HEK293T (cell line): ENCODE measurements around the gene SH3RF3.

Experiments
- CTCF ChIA-PET: fragments of 350-600 bp; formaldehyde crosslinking; extraction: SDS; loops from one replicate; lab custom pipeline; 2021; ENCODE audit warnings: antibody characterized with exemption, inconsistent platforms; lab: Yijun Ruan, JAX
- POLR2A ChIA-PET: fragments of 350-600 bp; formaldehyde crosslinking; extraction: SDS; loops from one replicate; lab custom pipeline; 2020; ENCODE audit warnings: antibody characterized with exemption, inconsistent platforms; lab: Yijun Ruan, JAX
- DNase-seq: peaks from one replicate; pipeline ENCODE4 v3.0.0; 2012; ENCODE audit warnings: mixed read lengths; ENCODE audit errors: extremely low spot score
- ARNT ChIP-seq: fragments of 450-650 bp; IDR thresholded peaks from 2 replicates; pipeline ENCODE4 v1.6.1; 2017; ENCODE audit warnings: mild to moderate bottlenecking
- BHLHE40 ChIP-seq: fragments of 450-650 bp; IDR thresholded peaks from 2 replicates; pipeline ENCODE4 v1.6.1; 2016; ENCODE audit warnings: mild to moderate bottlenecking, moderate library complexity, borderline replicate concordance
- CTBP1 ChIP-seq: fragments of 450-650 bp; IDR thresholded peaks from 2 replicates; pipeline ENCODE4 v1.6.1; 2016; ENCODE audit warnings: borderline replicate concordance
- ELF4 ChIP-seq: fragments of 450-650 bp; IDR thresholded peaks from 2 replicates; pipeline ENCODE4 v1.6.1; 2017; ENCODE audit warnings: antibody characterized with exemption
- FOXA1 ChIP-seq: fragments of 450-650 bp; IDR thresholded peaks from 2 replicates; pipeline ENCODE4 v1.6.1; 2016; ENCODE audit warnings: mild to moderate bottlenecking
- FOXK2 ChIP-seq: fragments of 450-650 bp; IDR thresholded peaks from 2 replicates; pipeline ENCODE4 v1.6.1; 2016; ENCODE audit warnings: mild to moderate bottlenecking
- FOXM1 ChIP-seq: fragments of 450-650 bp; IDR thresholded peaks from 2 replicates; pipeline ENCODE4 v1.6.1; 2017; ENCODE audit warnings: mild to moderate bottlenecking, borderline replicate concordance
- HDGF ChIP-seq: fragments of 450-650 bp; IDR thresholded peaks from 2 replicates; pipeline ENCODE4 v1.6.1; 2017; ENCODE audit warnings: antibody characterized with exemption, borderline replicate concordance
- L3MBTL2 ChIP-seq: fragments of 450-650 bp; conservative IDR thresholded peaks from 2 replicates; pipeline ENCODE4 v1.6.1; 2016; ENCODE audit warnings: mild to moderate bottlenecking
- LEF1 ChIP-seq: fragments of 450-650 bp; IDR thresholded peaks from 2 replicates; pipeline ENCODE4 v1.6.1; 2017; ENCODE audit warnings: mild to moderate bottlenecking, borderline replicate concordance
- NFRKB ChIP-seq: fragments of 450-650 bp; IDR thresholded peaks from 2 replicates; pipeline ENCODE4 v1.6.1; 2016; ENCODE audit warnings: mild to moderate bottlenecking, moderate library complexity
- SP1 ChIP-seq: fragments of 450-650 bp; IDR thresholded peaks from 2 replicates; pipeline ENCODE4 v1.6.1; 2017
- SUZ12 ChIP-seq: fragments of 450-650 bp; IDR thresholded peaks from 2 replicates; pipeline ENCODE4 v1.6.1; 2016; ENCODE audit warnings: mild to moderate bottlenecking
- TARDBP ChIP-seq: fragments of 450-650 bp; IDR thresholded peaks from 2 replicates; pipeline ENCODE4 v1.6.1; 2016
- ZNF384 ChIP-seq: fragments of 450-650 bp; IDR thresholded peaks from 2 replicates; pipeline ENCODE4 v1.6.1; 2016
- TF ChIP-seq, protein P1 (sequence below): fragments of 450-650 bp; IDR thresholded peaks from 2 replicates; pipeline ENCODE4 v1.6.1; 2016

Gene SH3RF3

DNA sequence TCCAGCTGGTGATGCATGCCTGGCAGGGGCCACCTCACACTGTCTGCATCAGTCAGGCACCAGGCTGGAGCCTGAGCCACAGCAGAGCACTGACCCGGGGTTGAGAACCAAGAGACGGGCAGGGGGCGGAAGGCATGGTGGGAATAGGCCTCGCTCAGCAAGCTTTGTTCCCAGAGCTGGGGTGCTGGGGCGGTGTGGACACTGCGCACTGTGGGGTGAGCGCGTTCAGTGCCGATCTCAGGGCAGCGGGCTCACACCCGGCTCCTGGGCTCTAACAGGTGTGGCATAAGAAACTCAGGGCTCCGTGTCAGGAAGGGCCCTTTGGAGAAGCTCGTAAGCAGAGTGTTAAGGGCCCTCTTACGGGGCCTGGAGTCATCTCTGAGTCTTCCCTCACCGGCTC, 15.7 kb downstream of the SH3RF3 start:
- ChIA-PET POLR2A (no interaction called here), CTCF (no interaction called here)
- TF ChIP-seq FOXK2 (no peak), HDGF (no peak), CTBP1 (no peak), ELF4 (no peak), FOXA1 (no peak)
- DNase-seq, result no peak

DNA sequence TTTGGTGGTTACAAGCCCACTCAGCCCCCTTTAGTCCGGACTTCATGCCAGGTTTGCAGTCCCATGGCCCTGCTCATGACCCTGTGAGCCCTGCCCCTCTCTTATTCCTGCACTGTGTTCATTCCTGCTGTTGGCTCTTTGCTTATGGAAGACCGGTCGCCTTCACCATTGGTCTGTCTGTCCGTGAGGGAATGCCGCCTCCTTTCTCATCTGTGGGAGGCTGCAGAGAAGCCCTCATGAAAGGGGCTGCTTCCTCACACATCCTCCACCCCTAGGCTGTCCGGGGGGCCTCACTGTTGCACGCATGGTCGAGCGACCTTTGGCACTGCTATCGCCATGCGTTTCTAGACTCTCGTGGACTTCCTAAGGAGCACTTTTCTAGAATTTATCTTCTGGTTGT, 16.3 kb downstream of the SH3RF3 start:
- no peak for DNase-seq
- ChIA-PET CTCF (no interaction called here), POLR2A (no interaction called here)
- TF ChIP-seq SUZ12, result no peak

DNA sequence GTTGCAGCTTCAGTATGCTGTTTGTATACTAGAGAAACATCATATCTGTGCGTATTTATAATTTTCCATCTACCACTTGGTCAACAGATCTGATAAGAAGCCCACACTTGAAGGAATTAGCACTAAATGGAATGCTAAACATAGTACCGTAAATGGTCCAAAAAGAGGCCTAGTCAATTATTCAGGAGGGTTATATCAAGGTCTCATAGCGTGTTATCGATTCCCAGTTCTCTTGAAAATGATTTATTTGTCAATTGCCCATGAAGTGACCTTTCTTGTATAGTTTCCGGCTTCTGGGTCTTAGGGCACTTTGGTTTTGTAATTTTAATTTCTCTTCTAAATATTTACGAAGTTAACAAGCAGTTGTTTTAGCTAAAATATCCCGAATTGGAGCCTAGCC, 18.4 kb downstream of the SH3RF3 start:
- CTCF ChIA-PET, result no interaction called here
- TF ChIP-seq BHLHE40 (no peak), FOXA1 (no peak), ELF4 (no peak), SP1 (no peak), ARNT (no peak), NFRKB (no peak), L3MBTL2 (no peak), HDGF (no peak), SUZ12 (no peak), FOXM1 (no peak), CTBP1 (no peak), LEF1 (no peak)
- TF ChIP-seq, protein P1, sequence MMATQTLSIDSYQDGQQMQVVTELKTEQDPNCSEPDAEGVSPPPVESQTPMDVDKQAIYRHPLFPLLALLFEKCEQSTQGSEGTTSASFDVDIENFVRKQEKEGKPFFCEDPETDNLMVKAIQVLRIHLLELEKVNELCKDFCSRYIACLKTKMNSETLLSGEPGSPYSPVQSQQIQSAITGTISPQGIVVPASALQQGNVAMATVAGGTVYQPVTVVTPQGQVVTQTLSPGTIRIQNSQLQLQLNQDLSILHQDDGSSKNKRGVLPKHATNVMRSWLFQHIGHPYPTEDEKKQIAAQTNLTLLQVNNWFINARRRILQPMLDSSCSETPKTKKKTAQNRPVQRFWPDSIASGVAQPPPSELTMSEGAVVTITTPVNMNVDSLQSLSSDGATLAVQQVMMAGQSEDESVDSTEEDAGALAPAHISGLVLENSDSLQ, result no peak
- DNase-seq, result no peak
- POLR2A ChIA-PET, result no interaction called here

DNA sequence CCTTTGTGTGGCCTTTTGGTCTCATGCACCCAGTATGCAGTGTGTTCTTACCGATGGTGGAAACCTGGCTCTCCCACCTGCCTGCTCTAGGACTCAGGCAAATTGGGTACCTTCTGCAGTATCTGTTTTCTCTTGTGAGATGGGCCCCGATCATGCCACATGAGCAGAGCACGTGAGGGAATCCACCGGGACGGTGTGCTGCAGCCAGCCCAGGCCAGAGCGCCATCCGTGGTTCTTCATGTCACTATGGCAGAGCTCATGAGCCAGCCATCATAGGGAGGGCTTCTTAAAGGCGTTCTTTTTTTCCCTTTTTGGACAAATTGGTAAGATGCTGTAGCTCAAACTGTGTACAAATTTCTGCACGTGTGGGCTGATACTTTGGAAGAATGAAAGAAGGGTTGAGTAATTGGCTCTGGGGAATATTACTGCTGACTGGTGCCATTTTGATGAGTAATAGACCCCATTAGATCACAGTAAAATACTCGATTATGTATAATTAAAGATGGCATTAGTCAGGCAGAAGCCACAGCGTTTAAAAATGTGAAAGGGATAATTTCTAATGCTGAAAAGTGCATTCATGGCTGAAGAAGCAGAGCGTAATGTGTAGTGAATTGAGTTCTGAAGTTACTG, 19.2 kb downstream of the SH3RF3 start:
- ChIA-PET POLR2A (no interaction called here), CTCF (no interaction called here)
- TF ChIP-seq ZNF384 (no peak), TARDBP (no peak), L3MBTL2 (no peak), FOXK2 (no peak)
- TF ChIP-seq, protein P1, result no peak
- DNase-seq, result no peak

DNA sequence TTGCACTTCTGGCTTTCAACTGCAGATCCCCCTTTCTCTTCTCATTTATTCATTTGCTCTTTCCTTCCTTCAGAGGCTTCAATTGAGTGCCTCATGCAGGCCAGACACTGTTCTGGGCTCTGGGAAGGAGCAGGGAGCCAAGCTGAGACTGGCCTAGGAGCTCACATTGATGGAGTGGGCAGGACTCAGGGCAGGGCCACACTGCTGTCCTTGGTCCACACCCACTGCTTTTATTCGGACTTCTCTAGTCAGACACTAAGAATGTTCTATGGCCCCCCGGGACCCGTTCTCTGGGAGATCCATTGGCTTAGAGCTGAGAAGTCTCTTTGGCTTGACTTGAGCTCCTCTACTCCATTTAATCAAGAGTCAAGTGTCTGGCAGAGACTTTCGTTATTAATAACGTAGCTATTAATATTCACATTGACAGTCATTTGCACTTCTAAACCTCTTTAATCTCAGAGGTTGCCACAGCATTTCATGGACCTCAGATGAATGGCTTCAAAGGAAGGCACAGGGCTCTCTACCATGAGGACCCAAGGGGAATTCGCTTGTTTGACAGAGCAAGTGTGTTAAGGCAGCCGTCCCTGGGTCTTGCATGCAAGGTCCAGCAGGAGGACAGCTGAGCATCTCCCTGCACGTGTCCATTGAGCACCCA, 20.1 kb downstream of the SH3RF3 start:
- POLR2A ChIA-PET, result no interaction called here
- TF ChIP-seq NFRKB (no peak), BHLHE40 (no peak), ZNF384 (no peak), TARDBP (no peak), CTBP1 (no peak), FOXA1 (no peak), SP1 (no peak), HDGF (no peak), L3MBTL2 (no peak), ARNT (no peak), SUZ12 (no peak), FOXK2 (no peak), ELF4 (no peak), FOXM1 (no peak), LEF1 (no peak)
- TF ChIP-seq, protein P1, result no peak
- no peak for DNase-seq
- CTCF ChIA-PET, result no interaction called here

DNA sequence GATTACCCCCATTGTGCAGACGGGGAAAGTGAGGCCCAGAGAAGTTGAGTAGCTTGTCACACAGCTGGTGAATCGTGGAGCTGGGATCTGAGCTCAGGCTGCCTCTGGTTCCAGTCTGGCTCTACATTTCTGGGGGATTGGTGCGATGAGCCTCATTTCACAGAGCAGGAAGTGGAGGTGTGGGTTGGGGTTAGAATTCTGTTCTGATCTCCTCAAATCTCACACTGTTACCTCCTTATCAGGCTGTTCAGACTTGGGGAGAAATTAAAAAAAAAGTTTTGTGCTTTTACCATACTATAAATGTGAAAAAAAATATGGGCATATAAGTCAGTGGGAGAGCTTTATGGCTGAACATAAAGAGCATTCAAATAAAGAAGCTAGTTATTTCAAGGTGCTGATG, 21.6 kb downstream of the SH3RF3 start:
- CTCF ChIA-PET, result no interaction called here
- TF ChIP-seq ELF4 (no peak), CTBP1 (no peak), BHLHE40 (no peak), LEF1 (no peak), FOXK2 (no peak), NFRKB (no peak), FOXM1 (no peak), FOXA1 (no peak), HDGF (no peak), SP1 (no peak), L3MBTL2 (no peak), TARDBP (no peak), SUZ12 (no peak), ZNF384 (no peak), ARNT (no peak)
- TF ChIP-seq, protein P1, result no peak
- POLR2A ChIA-PET, result no interaction called here
- DNase-seq, result no peak
